NK-92 (cell line): ENCODE data around the gene ZNF316.

Experiments
- DNase-seq: peaks from one replicate; lab custom pipeline; 2025; ENCODE audit not compliant: unreplicated experiment; lab: John Stamatoyannopoulos, UW

The ZNF316 gene

GRCh38 chr7:6636741-6637543, at the start of gene ZNF316:
Gene ZNF316 (plus strand): TSS chr7:6637318. CDS start chr7:6642410, 5,092 bp downstream.
- no peak for DNase-seq

DNA sequence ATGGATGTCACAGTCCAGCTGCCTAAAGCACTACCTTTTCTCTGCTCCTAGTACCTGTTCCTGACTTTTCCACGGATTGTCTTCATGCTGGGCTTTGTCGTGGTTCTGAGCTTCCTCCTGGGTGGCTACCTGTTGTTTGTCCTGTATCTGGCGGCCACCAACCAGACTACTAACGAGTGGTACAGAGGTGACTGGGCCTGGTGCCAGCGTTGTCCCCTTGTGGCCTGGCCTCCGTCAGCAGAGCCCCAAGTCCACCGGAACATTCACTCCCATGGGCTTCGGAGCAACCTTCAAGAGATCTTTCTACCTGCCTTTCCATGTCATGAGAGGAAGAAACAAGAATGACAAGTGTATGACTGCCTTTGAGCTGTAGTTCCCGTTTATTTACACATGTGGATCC, 48.6 kb upstream of the ZNF316 start:
- DNase-seq: no peak

- DNase-seq: no peak
Measured at GRCh38 chr7:6589151-6589828, 47.8 kb upstream of the ZNF316 start.

DNA sequence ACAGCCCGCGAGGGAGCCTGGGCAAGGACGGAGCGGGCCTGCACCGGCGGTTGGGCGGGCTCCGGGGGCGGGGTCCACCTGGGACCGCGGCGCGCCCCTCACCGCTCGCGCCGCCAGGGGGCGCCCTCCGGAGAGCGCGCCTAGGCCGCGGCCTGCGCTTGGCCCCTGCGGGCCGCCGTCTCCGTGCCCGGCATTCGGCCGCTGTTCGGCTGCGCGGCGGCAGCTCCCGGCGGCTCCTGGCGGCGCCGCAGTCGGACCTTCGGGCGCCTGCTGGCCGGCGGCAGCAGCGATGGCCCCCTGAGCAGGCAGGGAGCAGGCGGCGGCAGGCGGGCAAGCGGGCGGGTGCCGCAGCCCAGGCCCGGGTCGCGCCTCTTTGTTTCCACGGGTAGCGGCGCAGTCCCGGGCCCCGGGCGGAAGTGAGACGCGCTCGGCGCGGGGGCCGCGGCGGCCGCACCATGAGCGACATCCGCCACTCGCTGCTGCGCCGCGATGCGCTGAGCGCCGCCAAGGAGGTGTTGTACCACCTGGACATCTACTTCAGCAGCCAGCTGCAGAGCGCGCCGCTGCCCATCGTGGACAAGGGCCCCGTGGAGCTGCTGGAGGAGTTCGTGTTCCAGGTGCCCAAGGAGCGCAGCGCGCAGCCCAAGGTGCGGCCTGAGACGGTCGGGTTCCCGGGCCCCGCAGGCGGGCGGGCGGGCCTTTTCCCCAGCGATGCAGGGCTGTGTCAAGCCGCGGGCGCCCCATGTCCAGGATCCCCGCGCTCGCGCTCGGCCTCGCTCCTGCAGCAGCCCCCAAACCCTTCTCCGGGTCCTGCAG, 47.1 kb upstream of the ZNF316 start, which contains the start of gene INTS15:
Gene INTS15, plus strand, starts transcription at position 193 of the 816 bp plus-strand sequence. Its CDS starts 263 bp downstream, at position 456.
- DNase-seq: no peak

DNA sequence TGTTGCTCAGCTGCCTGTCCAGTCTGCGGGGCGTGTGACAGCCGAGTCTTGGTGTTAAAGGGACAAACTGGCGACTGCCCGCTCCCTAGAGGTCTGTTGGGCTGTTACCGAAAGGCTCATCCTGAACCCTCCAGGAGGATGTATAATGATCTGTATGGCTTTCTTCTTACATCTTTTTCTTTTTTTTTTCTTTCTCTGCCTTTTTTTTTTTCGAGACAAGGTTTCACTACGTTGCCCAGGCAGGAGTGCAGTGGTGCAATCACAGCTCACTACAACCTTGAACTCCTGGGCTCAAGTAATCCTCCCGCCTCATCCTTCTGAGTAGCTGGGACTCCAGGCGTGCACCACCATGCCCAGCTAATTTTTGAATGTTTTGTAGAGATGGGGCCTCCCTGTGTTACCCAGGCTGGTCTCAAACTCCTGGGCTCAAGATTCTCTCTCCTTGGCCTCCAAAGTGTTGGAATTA, 46.4 kb upstream of the ZNF316 start:
- no peak for DNase-seq

DNA sequence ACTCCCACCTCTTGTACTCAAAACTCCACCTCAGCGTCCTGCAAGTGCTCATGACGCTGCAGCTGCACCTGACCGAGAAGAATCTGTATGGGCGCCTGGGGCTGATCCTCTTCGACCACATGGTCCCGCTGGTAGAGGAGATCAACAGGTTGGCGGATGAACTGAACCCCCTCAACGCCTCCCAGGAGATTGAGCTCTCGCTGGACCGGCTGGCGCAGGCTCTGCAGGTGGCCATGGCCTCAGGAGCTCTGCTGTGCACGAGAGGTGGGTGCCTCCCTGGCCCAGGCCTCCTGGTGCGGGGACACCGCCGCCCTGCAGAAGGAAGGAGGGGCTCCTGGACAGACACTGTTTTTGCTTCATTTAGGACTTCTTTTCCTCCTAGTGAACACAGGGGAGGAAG, 37.0 kb upstream of the ZNF316 start:
- DNase-seq: no peak

GRCh38 chr7:6604458-6604857, 32.7 kb upstream of the ZNF316 start:
- no peak for DNase-seq

GRCh38 chr7:6606866-6607583, 30.1 kb upstream of the ZNF316 start:
- DNase-seq: no peak

DNA sequence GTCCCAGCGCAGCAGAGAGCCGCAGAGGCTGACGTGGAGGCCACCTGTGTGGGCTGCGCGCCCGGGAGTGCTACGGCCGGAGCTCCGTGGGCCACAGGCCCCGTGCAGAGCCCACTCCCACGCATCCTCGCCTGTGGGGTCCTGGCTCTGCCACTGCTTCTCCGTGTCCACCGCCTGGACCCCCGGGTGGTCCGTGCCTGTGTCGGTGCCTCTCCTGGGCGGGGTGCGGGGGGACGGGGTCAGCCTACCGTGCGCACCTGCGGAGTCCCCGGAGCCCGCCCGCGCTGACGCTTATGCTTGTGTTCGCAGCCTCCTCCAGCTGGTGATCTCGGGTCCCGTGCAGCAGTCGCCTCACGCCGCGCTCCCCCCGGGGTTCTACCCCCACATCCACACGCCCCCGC, 29.5 kb upstream of the ZNF316 start:
- no peak for DNase-seq

DNA sequence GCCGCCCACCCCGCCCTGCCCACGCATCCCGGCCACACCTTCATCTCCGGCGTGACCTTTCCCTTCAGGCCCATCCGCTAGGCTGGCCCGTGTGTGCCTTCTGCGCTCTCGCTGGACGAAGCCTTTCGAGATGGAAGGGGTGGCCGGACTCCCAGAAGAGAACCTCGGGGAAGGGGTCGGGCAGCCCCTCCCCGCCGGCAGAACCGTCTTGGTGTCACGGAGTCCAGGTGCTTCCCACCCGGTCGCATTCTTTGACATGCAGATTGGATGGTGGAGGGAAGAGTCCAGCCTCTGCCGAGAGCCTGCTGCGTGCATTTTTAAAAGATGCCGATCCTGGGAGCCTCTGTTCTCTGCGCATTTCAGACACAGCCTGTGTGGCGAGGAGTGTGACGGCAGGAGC, 29.0 kb upstream of the ZNF316 start:
- no peak for DNase-seq

- DNase-seq: no peak
Measured at GRCh38 chr7:6608794-6609193, 28.3 kb upstream of the ZNF316 start.

DNA sequence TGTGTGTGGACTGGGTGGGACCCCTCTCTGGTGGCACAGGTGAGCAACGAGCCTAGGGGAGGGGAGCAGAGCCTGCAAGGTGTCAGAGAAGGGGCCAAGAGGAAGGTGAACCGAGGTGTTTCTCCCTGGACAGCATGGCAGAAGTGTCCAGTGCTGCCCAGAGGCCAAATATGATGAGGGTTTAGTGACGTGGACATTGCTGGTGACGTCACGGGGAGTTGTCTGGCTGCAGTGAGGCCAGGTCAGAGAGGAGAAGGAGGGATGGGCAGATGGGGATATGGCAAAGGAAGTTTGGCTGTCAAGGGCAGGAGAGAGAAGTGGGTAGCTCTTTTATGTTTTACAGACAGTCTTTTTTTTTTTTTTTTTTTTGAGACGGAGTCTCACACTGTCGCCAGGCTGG, 24.3 kb upstream of the ZNF316 start:
- DNase-seq: no peak

DNA sequence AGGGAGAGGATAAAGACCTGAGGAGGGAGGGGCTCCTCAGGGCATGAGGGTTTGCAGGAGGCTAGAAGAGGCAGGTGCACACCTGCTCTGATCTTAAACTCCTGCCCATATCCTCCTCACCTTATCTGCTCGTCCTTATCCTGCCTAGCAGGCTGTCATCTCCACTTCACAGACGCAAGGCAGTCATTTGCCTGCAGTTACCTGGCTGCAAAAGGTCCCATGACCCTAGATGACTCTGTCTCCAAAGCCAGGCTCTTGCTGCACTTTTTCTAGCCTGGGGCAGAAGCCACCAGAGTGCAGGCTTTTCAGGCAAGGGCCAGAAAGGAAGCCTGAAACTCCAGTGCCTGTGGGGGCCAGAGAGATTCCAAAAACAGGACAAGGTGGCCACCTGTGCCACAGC, 23.4 kb upstream of the ZNF316 start:
- no peak for DNase-seq

- DNase-seq: no peak
Measured at GRCh38 chr7:6614953-6615722, 22.0 kb upstream of the ZNF316 start, which contains the start of gene ZNF853. Gene ZNF853 (plus strand): TSS chr7:6615610. CDS start chr7:6616175, 565 bp downstream.

- DNase-seq: no peak
Measured at GRCh38 chr7:6615723-6616555, 21.2 kb upstream of the ZNF316 start.

DNA sequence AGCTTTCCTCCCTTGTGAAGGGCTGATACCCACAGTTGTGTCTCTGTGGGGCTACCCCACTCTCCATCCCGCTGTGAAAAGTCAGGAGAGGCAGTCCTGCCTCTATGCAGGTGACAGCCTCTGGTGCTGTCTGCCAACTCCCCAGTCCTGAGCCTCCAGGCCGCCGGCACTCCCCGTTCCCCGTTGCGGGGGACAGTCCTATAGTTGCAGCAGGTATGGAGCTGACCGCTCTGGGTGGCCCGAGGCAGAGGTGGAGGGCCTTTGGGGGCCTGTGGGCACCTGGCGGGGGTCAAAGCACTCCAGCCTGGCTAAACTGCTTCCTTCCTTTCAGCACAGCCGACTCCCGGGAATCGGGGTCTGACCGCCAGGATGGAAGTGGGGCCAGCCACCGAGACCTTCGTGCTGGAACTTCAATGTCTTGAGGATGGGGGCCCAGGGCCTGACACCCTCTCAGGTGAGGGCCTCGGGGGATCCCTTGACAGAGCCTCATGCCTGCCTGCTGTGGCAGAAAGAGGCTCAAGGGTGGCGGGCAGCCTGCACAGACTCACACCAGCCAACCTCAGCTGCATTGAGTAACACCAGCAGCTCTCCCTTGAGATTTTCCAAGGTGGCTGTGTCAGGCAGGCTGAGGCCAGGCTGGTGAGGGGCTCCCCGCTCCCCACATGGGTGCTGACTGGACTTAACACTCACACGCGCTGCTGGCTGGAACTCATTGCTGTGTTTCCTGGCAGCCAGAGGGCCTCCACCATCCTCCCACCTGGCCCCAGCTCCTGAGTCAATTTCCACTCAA, 20.1 kb upstream of the ZNF316 start:
- no peak for DNase-seq

DNA sequence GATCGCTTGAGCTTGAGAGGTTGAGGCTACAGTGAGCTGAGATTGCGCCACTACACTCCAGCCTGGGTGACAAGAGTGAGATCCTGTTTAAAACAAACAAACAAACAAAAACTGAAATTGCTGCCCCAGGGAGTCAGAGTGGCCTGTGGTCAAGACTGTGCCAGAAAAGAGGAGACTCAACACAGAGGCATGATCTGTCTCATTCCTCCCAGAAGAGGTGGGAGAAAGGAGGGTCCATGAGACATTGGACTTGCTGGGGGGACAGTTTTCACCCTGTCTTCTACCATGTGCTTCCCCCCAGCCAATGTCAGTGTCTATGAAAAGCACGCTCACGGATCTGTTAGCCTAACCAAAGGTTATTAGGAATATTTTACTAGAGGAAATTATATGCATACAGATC, 18.5 kb upstream of the ZNF316 start:
- DNase-seq: no peak

GRCh38 chr7:6619961-6620360, 17.2 kb upstream of the ZNF316 start:
- DNase-seq: no peak
